Measurements from ENCODE around the gene FAM174A. TPM values are rescaled to one million over a fixed set of nuclear protein-coding genes. Genes with fewer than 3 reads are reported as not detected.

FAM174A gene
- total RNA-seq, result 18.5 TPM

DNA sequence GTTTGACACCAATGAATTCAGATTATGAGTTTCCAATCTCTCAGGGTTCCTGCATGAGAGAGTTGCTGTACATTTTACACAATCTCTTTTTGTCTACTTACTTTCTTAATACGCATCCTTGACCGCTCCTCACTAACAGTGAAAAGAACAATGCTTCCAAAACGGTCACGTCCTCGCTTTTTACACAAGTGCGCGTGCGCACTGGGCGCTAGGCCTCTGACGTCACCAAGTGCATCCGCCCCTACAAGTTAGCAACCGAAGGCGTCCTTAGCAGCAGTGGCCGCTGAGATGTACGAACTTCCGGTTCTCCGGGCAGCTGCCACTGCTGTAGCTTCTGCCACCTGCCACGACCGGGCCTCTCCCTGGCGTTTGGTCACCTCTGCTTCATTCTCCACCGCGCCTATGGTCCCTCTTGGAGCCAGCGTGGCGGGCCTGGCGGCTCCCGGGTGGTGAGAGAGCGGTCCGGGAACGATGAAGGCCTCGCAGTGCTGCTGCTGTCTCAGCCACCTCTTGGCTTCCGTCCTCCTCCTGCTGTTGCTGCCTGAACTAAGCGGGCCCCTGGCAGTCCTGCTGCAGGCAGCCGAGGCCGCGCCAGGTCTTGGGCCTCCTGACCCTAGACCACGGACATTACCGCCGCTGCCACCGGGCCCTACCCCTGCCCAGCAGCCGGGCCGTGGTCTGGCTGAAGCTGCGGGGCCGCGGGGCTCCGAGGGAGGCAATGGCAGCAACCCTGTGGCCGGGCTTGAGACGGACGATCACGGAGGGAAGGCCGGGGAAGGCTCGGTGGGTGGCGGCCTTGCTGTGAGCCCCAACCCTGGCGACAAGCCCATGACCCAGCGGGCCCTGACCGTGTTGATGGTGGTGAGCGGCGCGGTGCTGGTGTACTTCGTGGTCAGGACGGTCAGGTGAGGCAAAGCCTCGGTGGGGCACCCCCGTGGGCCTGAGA lies at the start of gene FAM174A:
Gene FAM174A, plus strand, starts transcription at position 315 of the 946 bp plus-strand sequence. Its CDS starts 157 bp downstream, at position 472.

